ENCODE results near the gene KPTN. TPM values are rescaled to one million over a fixed set of nuclear protein-coding genes. Genes with fewer than 3 reads are reported as not detected.

KPTN gene
- total RNA-seq, 1 experiment from 2014 or later = 8.0 TPM

DNA sequence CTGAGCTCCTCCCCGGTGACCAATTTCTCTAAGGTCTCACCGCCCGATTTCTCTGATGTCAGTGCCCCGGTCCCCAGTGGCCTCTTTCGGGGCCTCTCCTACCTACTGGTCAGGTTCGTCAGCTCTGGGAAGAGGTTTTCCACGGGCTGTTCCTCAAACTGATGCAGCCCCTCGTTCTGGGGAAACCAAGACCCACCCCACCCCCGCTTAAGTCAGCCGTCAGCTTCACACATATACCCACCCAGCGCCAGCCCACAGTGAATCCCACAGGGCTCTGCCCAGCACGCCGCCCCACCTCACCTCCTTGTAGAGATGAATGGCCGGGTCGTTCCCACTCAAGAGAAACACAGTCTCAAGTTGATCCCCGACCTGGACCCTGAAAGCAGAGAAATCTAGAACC, 3.4 kb downstream of the KPTN start:
- DNase-seq = no peak
- Histone ChIP-seq H3K36me3 (ENCODE audit: low read depth, low read length) (no peaks in the 10 kb centered on the region), H3K9me2 (replicated peaks; ENCODE audit: low read length) (no peaks in the 10 kb centered on the region), H3K4me1 (ENCODE audit: insufficient read depth, low read length) (no peaks in the 10 kb centered on the region), H3K27me3 (ENCODE audit: low read length) (no peaks in the 10 kb centered on the region), H2AFZ (ENCODE audit: low read length) (no peak overlapping the region), H3K4me2 (ENCODE audit: low read length) (no peak overlapping the region), H3F3A (ENCODE audit: low read length, unreplicated experiment) (no peaks in the 10 kb centered on the region), H4K20me1 (ENCODE audit: low read length) (no peaks in the 10 kb centered on the region), H3K79me2 (ENCODE audit: low read length) (no peaks in the 10 kb centered on the region), H3K9ac (ENCODE audit: low read length) (no peak overlapping the region), H3K27ac (ENCODE audit: low read length) (no peak overlapping the region), H3K4me3 (ENCODE audit: low read length) (no peak overlapping the region), H3K9me3 (ENCODE audit: low read length) (no peaks in the 10 kb centered on the region)
- ChIA-PET CTCF (no interaction called here), POLR2A (ENCODE audit: unreplicated experiment) (no interaction called here)
- intact Hi-C loops (cut with micrococcal nuclease) = no loop called here
- no TSS peak for BruUV-seq (replicated peaks)
- ATAC-seq = no peak
- TF ChIP-seq EZH2phosphoT487 (IDR thresholded peaks at IDR 0.05; ENCODE audit: borderline replicate concordance, low read length) = no peak
- TF ChIP-seq, protein P1, sequence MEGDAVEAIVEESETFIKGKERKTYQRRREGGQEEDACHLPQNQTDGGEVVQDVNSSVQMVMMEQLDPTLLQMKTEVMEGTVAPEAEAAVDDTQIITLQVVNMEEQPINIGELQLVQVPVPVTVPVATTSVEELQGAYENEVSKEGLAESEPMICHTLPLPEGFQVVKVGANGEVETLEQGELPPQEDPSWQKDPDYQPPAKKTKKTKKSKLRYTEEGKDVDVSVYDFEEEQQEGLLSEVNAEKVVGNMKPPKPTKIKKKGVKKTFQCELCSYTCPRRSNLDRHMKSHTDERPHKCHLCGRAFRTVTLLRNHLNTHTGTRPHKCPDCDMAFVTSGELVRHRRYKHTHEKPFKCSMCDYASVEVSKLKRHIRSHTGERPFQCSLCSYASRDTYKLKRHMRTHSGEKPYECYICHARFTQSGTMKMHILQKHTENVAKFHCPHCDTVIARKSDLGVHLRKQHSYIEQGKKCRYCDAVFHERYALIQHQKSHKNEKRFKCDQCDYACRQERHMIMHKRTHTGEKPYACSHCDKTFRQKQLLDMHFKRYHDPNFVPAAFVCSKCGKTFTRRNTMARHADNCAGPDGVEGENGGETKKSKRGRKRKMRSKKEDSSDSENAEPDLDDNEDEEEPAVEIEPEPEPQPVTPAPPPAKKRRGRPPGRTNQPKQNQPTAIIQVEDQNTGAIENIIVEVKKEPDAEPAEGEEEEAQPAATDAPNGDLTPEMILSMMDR (conservative IDR thresholded peaks at IDR 0.05; ENCODE audit: low read depth, low read length) = no peak
- no peak for TF ChIP-seq EZH2 (IDR thresholded peaks at IDR 0.05; ENCODE audit: low read length, unreplicated experiment)

DNA sequence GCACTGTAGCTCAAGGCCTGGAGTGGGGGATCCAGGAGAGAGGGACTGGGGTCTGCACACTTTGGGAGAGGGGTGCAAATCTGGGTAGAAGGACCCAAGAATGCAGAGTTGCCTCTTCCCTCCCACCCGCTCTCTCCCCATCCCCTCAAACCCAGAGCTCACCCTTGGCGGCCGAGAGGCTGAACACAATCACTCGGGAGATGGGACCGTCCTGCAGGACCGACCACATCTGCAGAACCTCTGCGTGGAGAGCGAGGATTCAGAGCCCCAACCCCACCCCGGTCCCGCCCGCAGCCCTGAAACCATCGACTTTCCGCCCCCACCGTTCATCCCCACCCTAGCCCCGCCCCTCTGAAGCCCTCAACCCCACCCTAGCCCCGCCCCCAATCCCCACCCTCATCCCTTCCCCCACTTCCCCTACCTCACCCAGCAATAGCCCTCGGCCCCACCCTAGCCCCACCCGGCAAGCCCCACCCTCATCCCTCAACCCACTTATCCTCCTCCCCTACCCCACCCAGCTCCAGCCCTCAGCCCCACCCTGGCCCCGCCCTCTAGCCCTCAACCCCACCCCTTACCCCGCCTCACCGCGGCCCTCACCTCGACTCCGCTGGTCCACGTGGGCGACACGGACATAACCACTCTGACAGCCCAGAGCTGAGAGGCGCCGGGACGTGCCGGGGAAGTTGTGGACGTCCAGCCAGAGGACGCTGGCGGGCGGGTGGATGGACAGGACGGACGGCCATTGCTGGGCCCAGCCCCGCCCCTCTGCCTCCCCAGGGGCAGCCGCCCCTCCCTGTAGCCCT, 4.1 kb downstream of the KPTN start:
- H3K9ac ChIP-seq (ENCODE audit: low read length) = no peak overlapping the region
- no TSS peak for BruUV-seq (replicated peaks)
- no peaks in the 10 kb centered on the region for H3K4me1 ChIP-seq (ENCODE audit: insufficient read depth, low read length)
- CTCF ChIA-PET = no interaction called here
- H3K9me3 ChIP-seq (ENCODE audit: low read length) = no peaks in the 10 kb centered on the region
- H3K4me3 ChIP-seq (ENCODE audit: low read length) = no peak overlapping the region
- DNase-seq (no peak), ATAC-seq (no peak)
- no peaks in the 10 kb centered on the region for H3K79me2 ChIP-seq (ENCODE audit: low read length)
- no peaks in the 10 kb centered on the region for H3K9me2 ChIP-seq (replicated peaks; ENCODE audit: low read length)
- H3K27ac ChIP-seq (ENCODE audit: low read length) = no peak overlapping the region
- H3F3A ChIP-seq (ENCODE audit: low read length, unreplicated experiment) = no peaks in the 10 kb centered on the region
- H2AFZ ChIP-seq (ENCODE audit: low read length) = no peak overlapping the region
- TF ChIP-seq, protein P1 (conservative IDR thresholded peaks at IDR 0.05; ENCODE audit: low read depth, low read length) = no peak
- TF ChIP-seq EZH2 (IDR thresholded peaks at IDR 0.05; ENCODE audit: low read length, unreplicated experiment) (no peak), EZH2phosphoT487 (IDR thresholded peaks at IDR 0.05; ENCODE audit: borderline replicate concordance, low read length) (no peak)
- intact Hi-C loops (cut with micrococcal nuclease) = no loop called here
- no peaks in the 10 kb centered on the region for H3K27me3 ChIP-seq (ENCODE audit: low read length)
- no peaks in the 10 kb centered on the region for H3K36me3 ChIP-seq (ENCODE audit: low read depth, low read length)
- no peaks in the 10 kb centered on the region for H4K20me1 ChIP-seq (ENCODE audit: low read length)
- H3K4me2 ChIP-seq (ENCODE audit: low read length) = no peak overlapping the region
- POLR2A ChIA-PET (ENCODE audit: unreplicated experiment) = no interaction called here

DNA sequence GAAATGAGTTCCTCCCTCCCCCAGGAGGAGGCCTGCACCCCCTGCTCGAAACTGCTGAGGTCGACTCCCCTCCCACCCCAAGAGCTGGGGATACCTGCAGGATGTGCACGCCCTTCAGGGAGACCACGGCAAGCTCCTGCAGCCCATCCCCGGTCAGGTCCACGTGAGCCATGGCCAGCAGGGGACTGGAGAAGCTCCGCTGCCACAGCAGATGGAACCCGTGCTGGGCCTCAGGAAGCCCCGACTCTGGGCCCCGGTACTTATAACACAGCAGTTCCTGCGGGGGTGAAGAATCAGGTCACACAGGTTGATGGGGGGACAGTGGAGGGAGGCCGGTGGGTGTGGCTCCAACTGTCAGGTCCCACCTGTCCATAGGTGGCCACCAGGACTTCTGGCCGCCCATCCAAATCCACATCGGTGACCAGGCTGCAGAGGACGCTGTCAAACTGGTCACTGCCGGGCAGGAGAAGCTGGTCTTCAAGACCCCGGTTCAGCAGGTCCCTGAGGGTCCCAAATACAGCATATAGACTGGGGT, 7.5 kb downstream of the KPTN start:
- POLR2A ChIA-PET (ENCODE audit: unreplicated experiment) = no interaction called here
- BruUV-seq (replicated peaks) = no TSS peak
- no peak overlapping the region for H3K4me2 ChIP-seq (ENCODE audit: low read length)
- no peaks in the 10 kb centered on the region for H4K20me1 ChIP-seq (ENCODE audit: low read length)
- no peaks in the 10 kb centered on the region for H3F3A ChIP-seq (ENCODE audit: low read length, unreplicated experiment)
- no peaks in the 10 kb centered on the region for H3K9me2 ChIP-seq (replicated peaks; ENCODE audit: low read length)
- no peak overlapping the region for H2AFZ ChIP-seq (ENCODE audit: low read length)
- no peak for DNase-seq
- CTCF ChIA-PET = no interaction called here
- TF ChIP-seq EZH2 (IDR thresholded peaks at IDR 0.05; ENCODE audit: low read length, unreplicated experiment) = no peak
- TF ChIP-seq, protein P1 (conservative IDR thresholded peaks at IDR 0.05; ENCODE audit: low read depth, low read length) = no peak
- no peak for TF ChIP-seq EZH2phosphoT487 (IDR thresholded peaks at IDR 0.05; ENCODE audit: borderline replicate concordance, low read length)
- H3K36me3 ChIP-seq (ENCODE audit: low read depth, low read length) = no peaks in the 10 kb centered on the region
- H3K79me2 ChIP-seq (ENCODE audit: low read length) = no peaks in the 10 kb centered on the region
- no peak for ATAC-seq
- intact Hi-C loops (cut with micrococcal nuclease) = no loop called here
- H3K4me1 ChIP-seq (ENCODE audit: insufficient read depth, low read length) = no peaks in the 10 kb centered on the region
- no peak overlapping the region for H3K27ac ChIP-seq (ENCODE audit: low read length)
- no peaks in the 10 kb centered on the region for H3K9me3 ChIP-seq (ENCODE audit: low read length)
- no peak overlapping the region for H3K9ac ChIP-seq (ENCODE audit: low read length)
- peaks cover 2% of the 10 kb centered on the region for H3K27me3 ChIP-seq (ENCODE audit: low read length)
- no peak overlapping the region for H3K4me3 ChIP-seq (ENCODE audit: low read length)

All from PC-3 (cell line).